ENCODE measurements around the gene RPL41.

RPL41 gene

DNA sequence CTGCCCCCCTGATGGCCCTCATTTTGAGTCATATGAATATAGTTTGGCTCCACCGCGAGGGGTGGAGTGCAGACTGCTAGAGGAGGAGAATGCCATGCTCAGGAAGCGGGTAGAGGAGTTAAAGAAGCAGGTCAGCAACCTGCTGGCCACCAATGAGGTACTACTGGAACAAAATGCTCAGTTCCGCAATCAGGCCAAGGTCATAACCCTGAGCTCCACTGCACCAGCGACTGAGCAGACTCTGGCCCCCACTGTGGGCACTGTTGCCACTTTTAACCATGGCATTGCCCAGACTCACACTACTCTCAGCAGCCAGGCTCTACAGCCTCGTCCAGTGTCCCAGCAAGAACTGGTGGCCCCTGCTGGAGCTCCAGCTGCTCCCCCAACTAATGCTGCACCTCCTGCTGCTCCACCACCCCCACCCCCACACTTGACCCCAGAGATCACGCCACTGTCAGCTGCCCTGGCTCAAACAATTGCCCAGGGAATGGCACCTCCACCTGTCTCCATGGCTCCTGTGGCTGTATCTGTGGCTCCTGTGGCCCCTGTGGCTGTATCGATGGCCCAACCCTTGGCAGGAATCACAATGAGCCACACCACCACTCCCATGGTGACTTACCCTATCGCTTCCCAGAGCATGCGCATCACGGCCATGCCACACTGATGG, 4.9 kb downstream of the RPL41 start:
- FAIRE-seq (no peak), DNase-seq (ENCODE audit: insufficient read length, low spot score) (no peak)
- no peak for TF ChIP-seq SPI1 (IDR thresholded peaks at IDR 0.05; ENCODE audit: low read depth, low read length)
- TF ChIP-seq POU2F2 (IDR thresholded peaks at IDR 0.05; ENCODE audit: low read depth, low read length), result no peak
- no peak for TF ChIP-seq POLR2A (IDR thresholded peaks at IDR 0.05; ENCODE audit: low read depth, low read length)
- no peak for TF ChIP-seq POLR2AphosphoS5 (IDR thresholded peaks at IDR 0.05; ENCODE audit: low read depth, low read length)
- no peak for TF ChIP-seq PAX5 (IDR thresholded peaks at IDR 0.05; ENCODE audit: insufficient read depth, low read length, severe bottlenecking)
- no peak for TF ChIP-seq TAF1 (IDR thresholded peaks at IDR 0.05; ENCODE audit: low read depth, low read length)

DNA sequence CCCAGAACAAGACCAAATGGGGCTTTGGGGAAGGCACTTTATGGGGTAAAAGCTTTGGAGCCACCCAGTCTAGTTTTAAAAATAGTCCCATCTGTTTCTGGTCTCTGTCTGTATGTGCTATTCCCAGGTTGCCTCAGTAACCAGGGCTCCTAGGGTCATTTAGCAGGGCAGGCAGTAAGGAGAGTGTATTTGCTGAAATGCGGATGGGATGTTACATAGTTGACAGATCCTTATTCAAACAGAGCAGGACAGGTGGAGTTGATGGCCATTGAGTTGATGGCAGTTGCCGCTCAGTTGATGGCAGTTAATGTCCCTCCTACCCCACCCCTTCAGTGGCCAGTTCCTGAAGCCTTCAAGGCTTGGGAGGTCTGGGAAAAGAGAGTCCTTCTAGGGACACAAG, 6.2 kb downstream of the RPL41 start:
- TF ChIP-seq TAF1 (IDR thresholded peaks at IDR 0.05; ENCODE audit: low read depth, low read length), result no peak
- TF ChIP-seq POLR2AphosphoS5 (IDR thresholded peaks at IDR 0.05; ENCODE audit: low read depth, low read length), result no peak
- no peak for TF ChIP-seq POLR2A (IDR thresholded peaks at IDR 0.05; ENCODE audit: low read depth, low read length)
- no peak for TF ChIP-seq POU2F2 (IDR thresholded peaks at IDR 0.05; ENCODE audit: low read depth, low read length)
- no peak for TF ChIP-seq PAX5 (IDR thresholded peaks at IDR 0.05; ENCODE audit: insufficient read depth, low read length, severe bottlenecking)
- no peak for TF ChIP-seq SPI1 (IDR thresholded peaks at IDR 0.05; ENCODE audit: low read depth, low read length)
- FAIRE-seq (no peak), DNase-seq (ENCODE audit: insufficient read length, low spot score) (no peak)

DNA sequence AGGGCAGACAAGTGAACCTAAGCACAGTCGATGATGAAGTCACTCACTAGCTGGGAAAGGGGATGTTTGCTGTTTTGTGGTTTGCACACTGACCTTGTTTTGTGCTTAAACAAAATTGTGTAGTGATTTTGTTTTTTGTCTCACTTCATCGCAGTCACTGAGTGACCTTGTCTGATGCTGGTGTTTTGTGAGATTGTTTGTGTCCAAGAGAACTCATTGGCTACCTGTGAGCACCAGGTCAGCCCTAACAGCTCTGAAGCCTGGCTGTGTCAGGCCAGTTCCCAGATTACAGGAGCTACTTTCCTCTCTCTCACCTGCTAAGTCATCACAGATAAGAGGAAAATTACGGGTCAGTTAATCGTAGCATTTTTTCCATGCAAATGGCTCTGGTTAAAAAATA, 7.7 kb downstream of the RPL41 start:
- FAIRE-seq (no peak), DNase-seq (ENCODE audit: insufficient read length, low spot score) (no peak)
- TF ChIP-seq PAX5 (IDR thresholded peaks at IDR 0.05; ENCODE audit: insufficient read depth, low read length, severe bottlenecking) (no peak), POU2F2 (IDR thresholded peaks at IDR 0.05; ENCODE audit: low read depth, low read length) (no peak), TAF1 (IDR thresholded peaks at IDR 0.05; ENCODE audit: low read depth, low read length) (no peak), POLR2AphosphoS5 (IDR thresholded peaks at IDR 0.05; ENCODE audit: low read depth, low read length) (no peak)

DNA sequence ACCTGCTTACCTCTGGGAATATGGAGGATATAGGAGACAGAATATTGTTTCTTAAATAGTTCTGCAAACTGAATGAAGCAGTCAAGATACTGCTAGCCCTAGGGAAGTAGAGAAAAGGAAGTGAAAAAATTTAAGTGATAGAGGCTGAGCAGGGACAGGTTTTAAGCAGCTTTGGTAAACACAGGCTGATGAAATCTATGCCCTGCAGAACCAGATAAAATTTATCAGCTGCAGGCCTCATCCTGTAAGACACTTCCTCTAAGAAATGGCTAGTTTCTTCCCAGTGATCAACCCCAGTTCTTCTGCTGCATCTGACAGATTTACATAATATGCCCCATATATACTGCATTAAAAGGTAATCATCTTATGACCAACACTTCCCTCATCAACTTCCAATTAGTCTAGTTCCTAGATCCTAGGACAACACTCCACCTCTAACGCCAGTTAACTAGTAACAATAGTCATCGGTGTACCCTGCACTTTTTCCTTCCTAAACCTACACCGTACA, 10.4 kb downstream of the RPL41 start:
- TF ChIP-seq POLR2AphosphoS5 (IDR thresholded peaks at IDR 0.05; ENCODE audit: low read depth, low read length), result no peak
- peak; percentile 60; the same call in 1 of the 2 replicates for TF ChIP-seq SPI1 (IDR thresholded peaks at IDR 0.05; ENCODE audit: low read depth, low read length)
- FAIRE-seq (no peak), DNase-seq (ENCODE audit: insufficient read length, low spot score) (no peak)

DNA sequence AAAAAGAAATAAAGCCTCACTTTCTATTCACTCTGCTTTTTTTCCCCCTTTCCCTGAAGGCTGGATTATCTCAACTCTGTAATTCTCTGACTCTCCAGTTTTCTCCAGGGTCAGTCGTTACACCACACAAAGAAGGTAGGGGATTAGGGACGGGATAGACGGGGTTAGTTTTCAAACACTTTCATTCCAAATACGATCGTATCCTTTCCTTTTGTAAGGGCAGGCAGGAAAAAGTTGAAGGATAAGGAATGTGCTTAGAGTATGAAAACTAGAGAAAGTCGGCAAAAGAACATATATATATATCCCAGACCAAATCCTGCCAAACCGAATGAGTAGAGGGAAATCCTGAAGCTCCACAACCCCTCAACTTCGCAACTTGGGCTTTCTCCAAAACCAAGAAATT, 11.1 kb downstream of the RPL41 start:
- no peak for TF ChIP-seq POU2F2 (IDR thresholded peaks at IDR 0.05; ENCODE audit: low read depth, low read length)
- FAIRE-seq (no peak), DNase-seq (ENCODE audit: insufficient read length, low spot score) (no peak)

DNA sequence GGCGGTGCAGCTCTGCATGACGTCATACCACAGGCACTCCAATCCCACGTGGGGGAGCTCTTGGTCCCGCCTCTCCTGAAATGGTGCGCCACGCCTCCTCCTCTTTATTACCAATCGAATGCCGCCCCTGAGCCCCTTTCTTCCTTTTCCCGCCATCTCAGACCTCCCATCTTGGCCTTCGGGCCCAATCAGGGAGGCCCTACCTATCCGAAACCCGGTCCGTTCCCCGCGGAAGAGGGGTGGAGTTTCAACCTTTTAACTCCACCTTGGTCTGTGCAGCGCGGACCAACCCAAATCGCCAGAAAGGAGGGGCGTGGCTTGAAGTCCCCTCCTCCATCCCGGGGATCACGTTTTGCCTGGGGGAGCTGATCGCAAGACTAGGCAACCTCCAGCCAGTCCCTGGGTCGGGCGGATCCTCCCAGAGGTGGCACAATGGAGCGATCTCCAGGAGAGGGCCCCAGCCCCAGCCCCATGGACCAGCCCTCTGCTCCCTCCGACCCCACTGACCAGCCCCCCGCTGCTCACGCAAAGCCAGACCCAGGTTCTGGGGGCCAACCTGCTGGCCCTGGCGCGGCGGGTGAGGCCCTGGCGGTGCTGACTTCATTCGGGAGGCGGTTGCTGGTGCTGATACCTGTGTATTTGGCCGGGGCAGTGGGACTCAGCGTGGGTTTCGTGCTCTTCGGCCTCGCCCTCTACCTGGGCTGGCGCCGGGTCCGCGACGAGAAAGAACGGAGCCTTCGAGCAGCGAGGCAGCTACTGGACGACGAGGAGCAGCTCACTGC, 11.6 kb downstream of the RPL41 start, which contains the start of gene ESYT1:
Gene ESYT1 (plus strand): TSS at position 380 of the 782 bp plus-strand sequence. CDS start 53 bp downstream, at position 433.
- TF ChIP-seq SPI1 (IDR thresholded peaks at IDR 0.05; ENCODE audit: low read depth, low read length) (no peak), POLR2A (IDR thresholded peaks at IDR 0.05; ENCODE audit: low read depth, low read length) (peak; percentile 48), TAF1 (IDR thresholded peaks at IDR 0.05; ENCODE audit: low read depth, low read length) (no peak), POLR2AphosphoS5 (IDR thresholded peaks at IDR 0.05; ENCODE audit: low read depth, low read length) (0 out of 2 replicates have a peak, but pooled peaks have one; percentile 1)
- DNase-seq (ENCODE audit: insufficient read length, low spot score) (peak; percentile 96), FAIRE-seq (peak; percentile 90)

DNA sequence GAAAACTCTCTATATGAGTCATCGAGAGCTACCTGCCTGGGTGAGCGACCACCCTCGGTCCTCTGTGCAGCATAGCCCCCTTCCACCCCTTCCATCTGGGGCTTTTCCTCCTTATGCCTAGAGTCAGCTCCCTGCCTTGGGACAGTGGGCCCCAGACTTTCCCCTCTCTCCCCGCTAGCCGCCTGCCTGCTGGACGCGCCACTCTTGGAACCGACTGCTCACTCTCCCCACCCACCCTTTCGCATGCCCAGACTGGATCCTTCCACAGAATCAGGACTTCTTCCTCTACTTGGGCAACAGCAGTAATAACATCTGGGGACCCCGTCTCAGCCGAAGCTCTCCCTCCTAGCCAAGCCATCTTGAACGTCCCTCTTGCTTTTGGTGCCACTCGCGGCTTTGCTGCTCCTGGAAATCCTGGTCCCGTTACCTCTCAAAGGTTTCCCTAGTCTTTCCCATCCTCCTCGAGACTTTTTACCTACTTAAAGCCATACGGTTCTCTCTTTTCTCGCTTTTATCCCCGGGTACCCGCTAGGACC, 12.3 kb downstream of the RPL41 start:
- DNase-seq (ENCODE audit: insufficient read length, low spot score) (no peak), FAIRE-seq (no peak)
- TF ChIP-seq PAX5 (IDR thresholded peaks at IDR 0.05; ENCODE audit: insufficient read depth, low read length, severe bottlenecking) (no peak), POLR2AphosphoS5 (IDR thresholded peaks at IDR 0.05; ENCODE audit: low read depth, low read length) (no peak), POLR2A (IDR thresholded peaks at IDR 0.05; ENCODE audit: low read depth, low read length) (no peak), TAF1 (IDR thresholded peaks at IDR 0.05; ENCODE audit: low read depth, low read length) (no peak), SPI1 (IDR thresholded peaks at IDR 0.05; ENCODE audit: low read depth, low read length) (no peak)

DNA sequence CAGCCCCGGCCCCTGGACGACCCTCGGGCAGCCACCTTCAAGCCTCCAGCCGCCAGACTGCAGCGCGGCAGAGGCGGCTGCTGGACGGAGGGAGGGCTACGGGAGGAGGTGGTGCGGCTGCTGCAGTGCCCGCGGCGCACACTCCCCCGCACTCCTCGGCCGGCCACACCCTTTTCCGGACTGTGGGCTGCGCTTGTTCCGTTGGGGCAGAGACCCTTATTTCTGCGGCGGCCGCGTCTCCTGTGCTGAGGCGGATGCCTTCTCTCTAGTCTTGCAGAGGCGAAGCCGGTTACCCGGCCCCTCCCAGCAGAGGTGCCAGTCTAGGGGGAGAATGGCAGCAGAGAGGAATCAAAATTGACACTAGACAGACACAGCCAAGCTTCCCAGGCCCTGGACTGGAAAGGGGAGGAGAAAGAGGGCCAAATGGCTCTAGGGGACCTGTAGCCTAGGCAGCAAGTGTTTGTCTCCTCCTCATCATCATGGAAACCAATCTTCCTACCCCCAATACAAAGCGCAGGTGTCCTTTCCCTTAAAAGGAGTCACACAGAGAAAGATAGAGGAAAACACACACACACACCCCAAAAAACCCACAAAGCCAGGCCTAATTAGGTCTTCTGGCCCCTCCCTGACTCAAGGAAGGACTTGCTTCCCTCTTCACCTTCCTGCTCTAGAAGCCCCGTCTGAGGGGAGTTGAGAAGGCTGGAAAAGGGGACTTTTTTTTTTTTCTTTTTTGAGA, 12.9 kb downstream of the RPL41 start:
- peak; percentile 88 for FAIRE-seq
- 0 out of 2 replicates have a peak, but pooled peaks have one; percentile 27 for TF ChIP-seq TAF1 (IDR thresholded peaks at IDR 0.05; ENCODE audit: low read depth, low read length)
- TF ChIP-seq POU2F2 (IDR thresholded peaks at IDR 0.05; ENCODE audit: low read depth, low read length), result no peak
- DNase-seq (ENCODE audit: insufficient read length, low spot score), result no peak

DNA sequence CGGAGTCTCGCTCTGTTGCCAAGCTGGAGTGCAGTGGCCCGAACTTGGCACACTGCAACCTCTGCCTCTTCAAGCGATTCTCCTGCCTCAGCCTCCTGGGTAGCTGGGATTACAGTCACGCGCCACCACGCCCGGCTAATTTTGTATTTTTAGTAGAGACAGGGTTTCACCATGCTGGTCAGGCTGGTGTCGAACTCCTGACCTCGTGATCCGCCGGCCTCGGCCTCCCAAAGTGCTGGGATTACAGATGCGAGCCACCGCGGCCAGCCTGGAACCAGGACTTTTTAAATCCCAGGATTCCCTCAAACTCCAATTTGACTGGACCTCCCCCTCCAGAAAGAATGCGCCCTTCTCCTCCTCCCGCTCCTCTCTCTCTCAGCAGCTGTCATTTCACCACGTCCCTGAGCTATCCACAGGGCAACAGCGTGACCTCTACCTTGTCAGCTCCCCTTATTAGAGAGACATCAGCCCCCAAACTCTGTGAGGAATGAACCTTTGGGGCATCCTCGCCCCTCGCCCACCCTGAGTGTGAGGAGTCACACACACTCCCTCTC, 13.6 kb downstream of the RPL41 start:
- no peak for FAIRE-seq
- TF ChIP-seq POLR2A (IDR thresholded peaks at IDR 0.05; ENCODE audit: low read depth, low read length), result no peak
- no peak for TF ChIP-seq SPI1 (IDR thresholded peaks at IDR 0.05; ENCODE audit: low read depth, low read length)
- no peak for DNase-seq (ENCODE audit: insufficient read length, low spot score)

DNA sequence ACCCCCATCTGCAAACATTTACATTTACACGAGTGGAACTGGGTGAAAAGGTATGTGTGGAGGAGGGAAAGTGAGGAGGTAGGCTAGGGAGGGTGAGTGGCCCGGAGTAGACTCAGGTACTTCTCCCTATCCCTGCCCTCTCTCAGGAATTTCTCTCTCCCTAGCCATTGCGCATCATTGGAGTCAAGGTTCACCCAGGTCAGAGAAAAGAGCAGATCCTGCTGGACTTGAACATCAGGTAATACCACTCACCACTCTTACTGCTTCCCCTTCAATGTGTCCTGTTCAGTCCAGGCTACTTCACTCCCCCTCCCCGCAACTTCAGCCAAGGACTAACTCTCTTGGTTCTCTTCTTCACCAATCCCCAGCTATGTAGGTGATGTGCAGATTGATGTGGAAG, 14.4 kb downstream of the RPL41 start:
- no peak for TF ChIP-seq SPI1 (IDR thresholded peaks at IDR 0.05; ENCODE audit: low read depth, low read length)
- TF ChIP-seq TAF1 (IDR thresholded peaks at IDR 0.05; ENCODE audit: low read depth, low read length), result no peak
- TF ChIP-seq POLR2AphosphoS5 (IDR thresholded peaks at IDR 0.05; ENCODE audit: low read depth, low read length), result no peak
- TF ChIP-seq POU2F2 (IDR thresholded peaks at IDR 0.05; ENCODE audit: low read depth, low read length), result no peak
- TF ChIP-seq POLR2A (IDR thresholded peaks at IDR 0.05; ENCODE audit: low read depth, low read length), result no peak
- TF ChIP-seq PAX5 (IDR thresholded peaks at IDR 0.05; ENCODE audit: insufficient read depth, low read length, severe bottlenecking), result no peak
- FAIRE-seq (no peak), DNase-seq (ENCODE audit: insufficient read length, low spot score) (no peak)
